Liver (tissue), 3 donors: ENCODE results near the gene EXOC3L1.

Source experiments
- GABPA ChIP-seq, 2 donors: IDR thresholded peaks in 1 of 2; conservative IDR thresholded peaks in 1 of 2; 2 replicates each; pipeline ENCODE4 v1.6.1; 2016; ENCODE audit warnings: antibody characterized with exemption in 2 of 2, mild to moderate bottlenecking in 1 of 2, moderate library complexity in 1 of 2
- RXRA ChIP-seq, 2 donors: IDR thresholded peaks; 2 replicates each; pipeline ENCODE4 v1.6.1; 2017 to 2018; ENCODE audit warnings: antibody characterized with exemption in 2 of 2, mild to moderate bottlenecking in 1 of 2
- TF ChIP-seq, protein P1 (sequence below): IDR thresholded peaks from 2 replicates; pipeline ENCODE4 v1.6.1; 2016; ENCODE audit warnings: antibody characterized with exemption, mild to moderate bottlenecking
- TF ChIP-seq, protein P2 (sequence below): fragments of 150-350 bp; IDR thresholded peaks from 2 replicates; pipeline ENCODE4 v1.5.1; 2017; ENCODE audit warnings: improper control_type of control experiment, low read depth, low read length; ENCODE audit not compliant: missing input control
- donor health status: healthy.
- donor health status: healthy.

DNA sequence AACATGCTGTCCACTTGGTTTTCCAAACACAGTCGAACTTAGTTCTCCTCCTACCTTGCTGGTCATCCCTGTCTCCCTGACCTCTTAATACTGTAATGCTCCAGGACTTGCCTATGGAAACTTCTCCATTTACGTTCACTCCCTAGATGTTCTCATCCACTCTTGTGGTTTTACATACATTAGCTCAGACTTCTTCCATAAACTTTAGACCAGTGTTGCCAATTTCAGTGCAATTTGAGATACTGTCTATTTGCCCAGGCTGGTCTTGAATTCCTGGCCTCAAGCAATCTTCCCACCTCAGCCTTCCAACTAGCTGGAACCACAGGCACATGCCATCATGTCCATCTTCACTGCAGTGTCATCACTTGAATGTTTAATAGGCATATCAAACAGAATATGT, 7.6 kb downstream of the EXOC3L1 start:
- TF ChIP-seq, protein P1, sequence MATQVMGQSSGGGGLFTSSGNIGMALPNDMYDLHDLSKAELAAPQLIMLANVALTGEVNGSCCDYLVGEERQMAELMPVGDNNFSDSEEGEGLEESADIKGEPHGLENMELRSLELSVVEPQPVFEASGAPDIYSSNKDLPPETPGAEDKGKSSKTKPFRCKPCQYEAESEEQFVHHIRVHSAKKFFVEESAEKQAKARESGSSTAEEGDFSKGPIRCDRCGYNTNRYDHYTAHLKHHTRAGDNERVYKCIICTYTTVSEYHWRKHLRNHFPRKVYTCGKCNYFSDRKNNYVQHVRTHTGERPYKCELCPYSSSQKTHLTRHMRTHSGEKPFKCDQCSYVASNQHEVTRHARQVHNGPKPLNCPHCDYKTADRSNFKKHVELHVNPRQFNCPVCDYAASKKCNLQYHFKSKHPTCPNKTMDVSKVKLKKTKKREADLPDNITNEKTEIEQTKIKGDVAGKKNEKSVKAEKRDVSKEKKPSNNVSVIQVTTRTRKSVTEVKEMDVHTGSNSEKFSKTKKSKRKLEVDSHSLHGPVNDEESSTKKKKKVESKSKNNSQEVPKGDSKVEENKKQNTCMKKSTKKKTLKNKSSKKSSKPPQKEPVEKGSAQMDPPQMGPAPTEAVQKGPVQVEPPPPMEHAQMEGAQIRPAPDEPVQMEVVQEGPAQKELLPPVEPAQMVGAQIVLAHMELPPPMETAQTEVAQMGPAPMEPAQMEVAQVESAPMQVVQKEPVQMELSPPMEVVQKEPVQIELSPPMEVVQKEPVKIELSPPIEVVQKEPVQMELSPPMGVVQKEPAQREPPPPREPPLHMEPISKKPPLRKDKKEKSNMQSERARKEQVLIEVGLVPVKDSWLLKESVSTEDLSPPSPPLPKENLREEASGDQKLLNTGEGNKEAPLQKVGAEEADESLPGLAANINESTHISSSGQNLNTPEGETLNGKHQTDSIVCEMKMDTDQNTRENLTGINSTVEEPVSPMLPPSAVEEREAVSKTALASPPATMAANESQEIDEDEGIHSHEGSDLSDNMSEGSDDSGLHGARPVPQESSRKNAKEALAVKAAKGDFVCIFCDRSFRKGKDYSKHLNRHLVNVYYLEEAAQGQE, result no peak
- TF ChIP-seq RXRA (IDR thresholded peaks at IDR 0.05) (no peak), GABPA (IDR thresholded peaks at IDR 0.05 in 1 of 2, conservative IDR thresholded peaks at IDR 0.05 in 1 of 2) (no peak)
- TF ChIP-seq, protein P2, sequence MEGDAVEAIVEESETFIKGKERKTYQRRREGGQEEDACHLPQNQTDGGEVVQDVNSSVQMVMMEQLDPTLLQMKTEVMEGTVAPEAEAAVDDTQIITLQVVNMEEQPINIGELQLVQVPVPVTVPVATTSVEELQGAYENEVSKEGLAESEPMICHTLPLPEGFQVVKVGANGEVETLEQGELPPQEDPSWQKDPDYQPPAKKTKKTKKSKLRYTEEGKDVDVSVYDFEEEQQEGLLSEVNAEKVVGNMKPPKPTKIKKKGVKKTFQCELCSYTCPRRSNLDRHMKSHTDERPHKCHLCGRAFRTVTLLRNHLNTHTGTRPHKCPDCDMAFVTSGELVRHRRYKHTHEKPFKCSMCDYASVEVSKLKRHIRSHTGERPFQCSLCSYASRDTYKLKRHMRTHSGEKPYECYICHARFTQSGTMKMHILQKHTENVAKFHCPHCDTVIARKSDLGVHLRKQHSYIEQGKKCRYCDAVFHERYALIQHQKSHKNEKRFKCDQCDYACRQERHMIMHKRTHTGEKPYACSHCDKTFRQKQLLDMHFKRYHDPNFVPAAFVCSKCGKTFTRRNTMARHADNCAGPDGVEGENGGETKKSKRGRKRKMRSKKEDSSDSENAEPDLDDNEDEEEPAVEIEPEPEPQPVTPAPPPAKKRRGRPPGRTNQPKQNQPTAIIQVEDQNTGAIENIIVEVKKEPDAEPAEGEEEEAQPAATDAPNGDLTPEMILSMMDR, result no peak
